GM23248 (cell line): ENCODE results near the gene MYEF2.

Experiments
- EZH2 ChIP-seq: fragments of 200-600 bp; sonication (generic); IDR thresholded peaks from 2 replicates; pipeline ENCODE4 v1.6.1; 2018; ENCODE audit warnings: antibody characterized with exemption, mild to moderate bottlenecking; ENCODE audit not compliant: insufficient read depth, poor library complexity, severe bottlenecking
- EZH2phosphoT487 ChIP-seq: fragments of 200-600 bp; sonication (generic); IDR thresholded peaks from 2 replicates; pipeline ENCODE4 v1.6.1; 2018; ENCODE audit warnings: antibody characterized with exemption, moderate library complexity, mild to moderate bottlenecking, low read depth; ENCODE audit not compliant: insufficient read depth

DNA sequence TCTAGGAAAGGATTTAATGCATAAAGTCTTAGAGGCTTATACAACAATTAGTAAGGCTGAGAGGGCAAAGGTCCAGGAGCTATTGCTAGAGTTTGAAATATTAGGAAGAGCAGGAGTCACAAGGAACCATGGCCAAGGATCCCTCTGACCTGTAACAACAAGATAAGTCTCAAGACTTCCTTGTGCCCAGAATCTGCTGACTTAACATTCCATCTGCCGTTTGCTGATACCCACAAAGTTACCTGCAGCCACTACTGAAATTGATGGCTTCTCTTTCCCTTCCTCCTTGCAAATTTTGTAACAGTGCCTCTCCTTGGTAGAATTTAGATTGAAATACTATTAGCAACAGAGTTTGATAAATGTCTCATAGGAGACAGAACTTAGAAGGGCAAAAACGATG is 4.7 kb upstream of the MYEF2 start:
- no peak for TF ChIP-seq EZH2
- no peak for TF ChIP-seq EZH2phosphoT487
